Right lobe of liver (tissue), 6 donors: Measurements from ENCODE around the gene DAZAP1. TPM values are rescaled to one million over a fixed set of nuclear protein-coding genes. Genes with fewer than 3 reads are reported as not detected.
A peak's percentile ranks its signal among the peaks of the same experiment; 100 is the strongest.

Source experiments
- ATAC-seq, 4 donors: fragments of 200-7000 bp; cut with Tn5 transposase; one replicate each; pipeline ENCODE4 v1.9.1; 2020; ENCODE audit warnings: mild to moderate bottlenecking in 4 of 4, moderate library complexity in 4 of 4
- DNase-seq, 3 donors: peaks; one replicate each; pipeline ENCODE4 v3.0.0-alpha.2; 2020
- H3K27ac ChIP-seq, 3 donors: fragments of 200-600 bp; one replicate each; pipeline ENCODE4 v1.8.0; 2022
- H3K27me3 ChIP-seq, 2 donors: fragments of 200-600 bp; one replicate each; pipeline ENCODE4 v1.8.0; 2022
- H3K36me3 ChIP-seq, 4 donors: fragments of 200-600 bp; sonication (generic) in 1 of 4; one replicate each; pipeline versions ENCODE4 v1.5.1 to v1.8.0; 2017 to 2022; ENCODE audit warnings: control low read depth in 1 of 4
- H3K4me1 ChIP-seq, 4 donors: fragments of 200-600 bp; sonication (generic) in 1 of 4; one replicate each; pipeline versions ENCODE4 v1.5.1 to v1.8.0; 2017 to 2022; ENCODE audit warnings: control low read depth in 1 of 4
- H3K4me3 ChIP-seq, 3 donors: fragments of 200-600 bp; one replicate each; pipeline ENCODE4 v1.8.0; 2022
- H3K9me3 ChIP-seq, 4 donors: fragments of 200-600 bp; sonication (generic) in 1 of 4; one replicate each; pipeline versions ENCODE4 v1.5.1 to v1.8.0; 2017 to 2022; ENCODE audit warnings: control low read depth in 1 of 4
- CTCF ChIP-seq, 4 donors: fragments of 200-600 bp in 3 of 4; fragments of 450-650 bp in 1 of 4; IDR thresholded peaks; one replicate each; pipeline versions ENCODE4 v1.5.1 to v1.8.0; 2016 to 2022; ENCODE audit warnings: antibody characterized with exemption in 4 of 4, mild to moderate bottlenecking in 2 of 4
- POLR2A ChIP-seq: fragments of 450-650 bp; IDR thresholded peaks from one replicate; pipeline ENCODE4 v1.6.1; 2017; ENCODE audit warnings: antibody characterized with exemption, mild to moderate bottlenecking
- WGBS: methylation state at CpG from one replicate; pipeline ENCODE4 v1.1.6; 2018; ENCODE audit warnings: low coverage, low lambda C conversion rate; ENCODE audit not compliant: insufficient coverage; ENCODE audit errors: missing lambda C conversion rate; 5-methylcytosine and 5-hydroxymethylcytosine counted together
- intact Hi-C, 2 donors: fragments of 100-400 bp; cut with DNase I; formaldehyde crosslinking; loops; one replicate each; pipeline versions ENCODE4 v1.11.2 to v1.14.1; 2022
- total RNA-seq, 6 experiments: library from RNA; depleted of rRNA in 2 of 6; stranded (reverse); fragments of >200 nt in 2 of 6; fragmentation: NEBNext Ultra II Directional in 3 of 6; extraction: Animal tissue kit (Norgen Biotek cat#: 25700) in 3 of 6; gene quantifications; one replicate each; pipeline versions ENCODE4 v1.1.0 to v1.2.4, GENCODE V29; 2016 to 2023
- donor health status: DM: no; HTN: yes; CAD: no.
- donor health status: DM: no; HTN: no; CAD: no.
- donor health status: DM: no; HTN: no; CAD: no.
- donor health status: DM: no; HTN: yes; CAD: no.
- donor health status: DM: no; HTN: yes; CAD: no.

Gene DAZAP1
- total RNA-seq, 6 experiments from 2014 or later = 22.3 to 50.9 (median 42.2) TPM

GRCh38 chr19:1384085-1384462, 23.3 kb upstream of the DAZAP1 start:
- peak overlapping the region; percentile 87 to 97 (median 88) for H3K4me3 ChIP-seq
- intact Hi-C loops = no loop called here
- H3K4me1 ChIP-seq = peaks cover 0 to 7% (median 3%) of the 10 kb centered on the region in 4 donors
- peak overlapping the region; percentile 70 to 83 (median 83) for H3K27ac ChIP-seq
- no peak for DNase-seq
- ATAC-seq = peak in 1 of 4 donors; percentile 1
- H3K9me3 ChIP-seq = no peaks in the 10 kb centered on the region
- H3K27me3 ChIP-seq = no peaks in the 10 kb centered on the region
- WGBS = 0% methylated on average over 5 of the region's 23 CpGs
- no peak for TF ChIP-seq POLR2A
- peaks cover 0 to 5% (median 0%) of the 10 kb centered on the region in 4 donors for H3K36me3 ChIP-seq

- no peaks in the 10 kb centered on the region for H3K27me3 ChIP-seq
- TF ChIP-seq CTCF (IDR thresholded peaks at IDR 0.05) (no peak), POLR2A (no peak)
- peak overlapping the region; percentile 70 to 83 (median 83) for H3K27ac ChIP-seq
- intact Hi-C loops = no loop called here
- 25% methylated on average over 16 of the region's 17 CpGs for WGBS
- ATAC-seq = no peak
- H3K4me1 ChIP-seq = peaks cover 0 to 7% (median 3%) of the 10 kb centered on the region in 4 donors
- H3K9me3 ChIP-seq = no peaks in the 10 kb centered on the region
- H3K36me3 ChIP-seq = peaks cover 0 to 10% (median 0%) of the 10 kb centered on the region in 4 donors
- peak overlapping the region; percentile 87 to 97 (median 88) for H3K4me3 ChIP-seq
- DNase-seq = no peak
Observed at GRCh38 chr19:1384478-1385110, 22.8 kb upstream of the DAZAP1 start.

GRCh38 chr19:1385816-1386215, 21.6 kb upstream of the DAZAP1 start:
- Histone ChIP-seq H3K4me3 (no peak overlapping the region), H3K27ac (no peak overlapping the region), H3K9me3 (no peaks in the 10 kb centered on the region), H3K4me1 (peaks cover 0 to 7% (median 3%) of the 10 kb centered on the region in 4 donors), H3K36me3 (peaks cover 0 to 16% (median 0%) of the 10 kb centered on the region in 4 donors), H3K27me3 (no peaks in the 10 kb centered on the region)
- DNase-seq (no peak), ATAC-seq (no peak)
- intact Hi-C loops = no loop called here
- WGBS = no CpG with 5 or more reads among the region's 3 CpGs
- TF ChIP-seq CTCF (IDR thresholded peaks at IDR 0.05) = no peak
- no peak for TF ChIP-seq POLR2A

- Histone ChIP-seq H3K9me3 (no peaks in the 10 kb centered on the region), H3K27me3 (no peaks in the 10 kb centered on the region), H3K36me3 (peaks cover 0 to 22% (median 3%) of the 10 kb centered on the region in 4 donors), H3K4me1 (peaks cover 0 to 7% (median 3%) of the 10 kb centered on the region in 4 donors), H3K4me3 (no peak overlapping the region), H3K27ac (no peak overlapping the region)
- 84% methylated on average over 5 of the region's 39 CpGs for WGBS
- ATAC-seq (no peak), DNase-seq (no peak)
- intact Hi-C loops = no loop called here
- no peak for TF ChIP-seq CTCF (IDR thresholded peaks at IDR 0.05)
- TF ChIP-seq POLR2A = no peak
Observed at GRCh38 chr19:1386945-1387683, 20.3 kb upstream of the DAZAP1 start.
